Stimulated activated CD4-positive, alpha-beta T cell treated with anti-CD3 and anti-CD28 coated beads, Interleukin-15, amount 100 ng/mL, for 48 hours (primary cell): ENCODE results near the gene MEIS1.

Experiments
- DNase-seq, 2 donors: peaks; one replicate each; pipeline ENCODE4 v3.0.0-alpha.2; 2020; ENCODE audit warnings: low read depth in 2 of 2

The MEIS1 gene

DNA sequence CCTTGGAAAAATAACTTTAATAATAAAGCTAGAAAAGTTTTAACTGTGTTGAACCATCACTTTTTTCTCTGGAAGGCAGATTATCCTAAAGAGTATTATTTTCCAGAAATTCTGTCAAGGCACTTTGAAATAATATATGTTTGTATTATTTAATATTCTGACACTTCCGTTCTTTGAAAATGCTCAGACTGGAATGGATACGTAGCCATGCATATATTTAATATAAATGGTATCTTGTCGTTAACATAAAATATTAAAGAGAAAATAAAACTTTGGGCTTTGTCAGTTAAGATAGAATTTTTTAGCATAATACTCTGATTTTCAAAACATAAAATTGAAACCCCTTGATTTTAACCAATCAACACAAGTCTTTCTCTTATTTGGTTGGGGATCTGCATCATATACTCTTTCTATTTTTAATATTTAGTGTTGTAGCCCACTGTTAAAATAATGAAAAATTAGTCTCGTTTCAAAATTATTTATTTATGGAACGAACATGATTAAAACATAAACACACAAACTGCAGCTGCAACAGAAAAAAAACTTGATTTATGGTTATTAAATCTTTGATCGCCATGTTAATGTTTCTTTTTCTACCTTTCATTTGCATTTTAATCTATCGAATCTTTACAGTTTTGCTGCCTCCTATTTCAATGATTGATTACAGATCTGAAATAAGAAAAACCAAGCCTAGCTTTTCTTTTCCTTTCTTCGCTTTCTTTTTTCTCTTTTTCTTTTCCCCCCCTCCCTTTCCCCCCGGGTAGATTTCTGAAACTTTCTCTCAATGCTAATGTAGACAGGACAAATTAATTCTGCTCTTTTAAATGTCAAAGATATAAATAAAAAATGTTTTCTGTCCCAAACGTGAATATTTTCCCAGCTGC is 145.5 kb downstream of the MEIS1 start:
- no peak for DNase-seq

DNA sequence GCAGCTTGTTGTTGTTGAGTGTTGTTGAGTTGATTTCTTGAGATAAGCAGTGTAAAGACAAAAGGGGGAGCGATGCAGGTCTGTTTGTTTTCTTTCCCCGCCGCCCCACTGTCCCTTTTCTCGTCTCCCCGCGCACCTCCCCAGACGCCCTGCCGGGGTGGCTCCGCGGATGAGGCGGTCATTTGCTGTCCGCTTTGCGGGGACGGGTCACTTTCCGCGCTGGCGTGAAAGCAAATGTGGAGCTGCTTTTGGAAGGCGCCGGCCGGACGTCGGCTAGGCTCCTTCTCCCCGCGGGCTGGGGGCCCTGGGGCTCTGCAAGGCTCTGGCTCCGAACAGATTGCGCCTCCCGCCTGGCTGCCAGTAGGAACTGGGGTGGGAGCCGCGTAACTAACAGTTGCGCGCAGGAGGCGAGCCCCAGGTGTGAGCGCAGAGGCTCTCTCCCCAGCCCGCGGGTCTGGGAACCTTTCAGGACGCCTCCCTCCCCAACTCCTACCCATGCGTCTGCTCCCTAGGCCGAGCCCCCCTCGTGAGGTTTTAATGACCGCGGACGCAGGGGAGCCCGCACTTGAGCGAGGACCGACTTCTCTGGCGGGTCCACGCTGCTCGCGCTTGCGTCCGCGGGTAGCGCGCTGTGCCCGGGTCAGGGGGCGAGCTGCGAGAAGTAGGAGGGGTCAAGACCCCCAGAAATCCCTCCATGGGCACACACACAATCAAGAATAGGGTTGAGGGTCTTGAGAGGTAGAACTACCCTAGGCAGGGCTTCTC is 146.6 kb downstream of the MEIS1 start:
- no peak for DNase-seq

DNA sequence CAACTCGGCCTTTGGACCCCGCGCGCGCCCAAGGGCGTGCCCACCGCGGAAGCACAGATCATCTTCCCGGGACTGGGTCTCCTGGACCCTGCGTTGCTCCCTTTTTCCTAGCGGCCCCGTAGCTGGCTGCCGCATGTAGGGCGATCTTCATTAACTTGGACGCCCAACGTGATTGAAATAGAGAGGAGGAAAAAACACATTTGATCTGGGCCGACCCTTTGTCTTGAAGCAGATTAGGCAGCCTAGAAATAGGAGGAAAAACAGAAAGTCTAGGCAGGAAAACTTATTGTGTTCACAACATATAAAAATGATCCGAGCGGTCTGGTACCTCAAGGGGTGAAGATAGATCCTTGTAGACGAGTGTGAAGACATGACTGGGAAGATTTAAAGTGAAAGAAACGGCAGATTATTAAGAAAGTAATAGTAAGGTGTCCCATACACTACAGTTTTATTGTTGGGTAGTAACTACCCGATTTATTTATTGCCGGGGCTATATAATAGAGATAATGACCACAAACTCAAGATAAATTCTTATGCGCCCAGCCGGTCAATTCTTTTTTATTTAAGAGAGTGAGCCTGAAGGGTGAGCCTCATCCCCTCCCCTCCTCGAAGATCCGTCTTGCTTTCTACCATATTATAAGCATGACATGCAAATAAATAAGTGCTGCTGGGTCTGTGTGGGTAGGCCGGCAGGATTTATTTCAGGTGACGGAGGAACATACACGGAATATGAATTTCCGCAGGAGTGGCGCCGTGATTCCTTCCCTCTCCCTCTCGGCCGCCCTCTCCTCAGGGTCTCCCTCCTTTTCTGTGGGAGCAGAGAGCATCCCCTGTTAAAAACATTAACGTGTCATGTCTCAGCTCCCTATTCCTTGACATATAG is 147.4 kb downstream of the MEIS1 start:
- no peak for DNase-seq

DNA sequence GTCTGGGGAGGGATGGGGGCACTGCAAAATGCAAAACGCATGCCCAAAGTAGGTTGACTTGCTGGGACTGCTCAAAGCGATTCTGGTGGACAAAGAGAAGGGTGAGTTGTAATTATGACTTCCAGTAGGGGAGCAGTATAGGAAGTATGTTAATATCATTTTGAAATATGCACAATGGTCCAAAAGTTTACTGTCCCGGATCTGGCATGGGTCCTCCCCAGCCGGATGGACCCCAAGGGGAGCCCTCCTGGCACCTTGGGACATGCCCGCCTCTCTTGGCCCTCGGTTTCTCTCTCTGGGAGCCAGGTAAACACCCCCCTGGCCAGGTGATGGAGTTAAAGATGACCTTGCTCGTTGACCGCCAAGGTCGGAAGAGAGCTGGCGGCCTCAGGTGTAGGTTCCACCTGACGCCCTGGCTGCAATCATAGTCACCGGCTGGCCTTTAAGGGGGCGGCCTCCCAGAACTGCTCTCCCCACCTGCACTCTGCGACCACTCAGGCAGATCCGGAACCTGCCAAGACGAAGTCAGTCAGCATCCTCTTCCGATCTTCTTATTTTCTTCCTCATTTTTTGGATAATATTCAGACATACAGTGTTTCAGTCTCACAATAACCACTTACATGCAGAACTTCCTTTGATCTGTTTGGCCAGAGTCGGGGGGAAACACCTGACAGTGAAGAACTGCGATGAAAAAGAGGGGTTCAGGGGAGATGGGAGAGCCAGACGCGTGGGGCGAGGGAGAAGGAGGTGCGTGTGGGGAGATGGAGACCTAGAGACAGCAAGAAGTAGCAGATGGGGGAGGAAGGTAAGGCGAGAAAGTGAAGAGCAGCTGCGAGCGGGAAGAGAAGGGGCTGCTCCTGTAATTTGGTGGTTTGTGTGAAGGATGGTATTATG is 148.3 kb downstream of the MEIS1 start:
- no peak for DNase-seq

DNA sequence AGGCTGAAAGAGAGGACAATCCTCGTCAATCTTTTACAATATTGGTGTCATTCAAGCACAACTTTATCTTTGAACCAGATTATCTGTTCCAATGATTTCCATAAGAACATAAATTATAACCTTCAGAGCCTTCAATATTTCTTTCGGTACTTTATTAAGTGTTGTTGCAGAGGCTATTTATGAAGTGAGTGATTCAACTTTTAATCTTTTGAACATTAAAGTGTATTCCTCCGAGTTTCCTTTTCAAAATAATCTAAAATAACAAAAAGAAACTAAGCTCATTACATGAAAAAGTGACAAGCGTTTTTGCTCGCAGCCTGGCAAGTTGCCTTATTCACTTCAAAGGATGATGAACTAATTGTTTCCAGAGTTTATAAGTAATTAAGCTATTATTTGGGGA is 149.0 kb downstream of the MEIS1 start:
- DNase-seq: no peak

DNA sequence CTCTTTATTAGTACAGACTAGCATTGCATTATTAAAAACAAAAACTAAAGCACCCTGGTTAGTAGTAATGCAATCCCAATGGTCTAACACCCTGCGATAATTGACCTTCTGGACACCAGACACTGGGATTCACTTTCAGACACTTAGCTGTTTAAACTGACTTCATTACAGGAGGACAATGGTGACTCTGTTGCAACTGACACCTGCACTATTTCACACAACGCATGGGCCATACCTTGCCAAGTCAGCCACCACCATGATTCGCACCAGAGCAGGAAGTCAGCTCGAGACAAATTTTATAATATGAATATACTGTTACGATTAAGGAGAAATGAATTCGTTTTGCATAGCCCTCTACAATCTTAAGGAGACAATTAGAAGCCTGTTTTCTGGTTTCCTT is 150.7 kb downstream of the MEIS1 start:
- DNase-seq: no peak

DNA sequence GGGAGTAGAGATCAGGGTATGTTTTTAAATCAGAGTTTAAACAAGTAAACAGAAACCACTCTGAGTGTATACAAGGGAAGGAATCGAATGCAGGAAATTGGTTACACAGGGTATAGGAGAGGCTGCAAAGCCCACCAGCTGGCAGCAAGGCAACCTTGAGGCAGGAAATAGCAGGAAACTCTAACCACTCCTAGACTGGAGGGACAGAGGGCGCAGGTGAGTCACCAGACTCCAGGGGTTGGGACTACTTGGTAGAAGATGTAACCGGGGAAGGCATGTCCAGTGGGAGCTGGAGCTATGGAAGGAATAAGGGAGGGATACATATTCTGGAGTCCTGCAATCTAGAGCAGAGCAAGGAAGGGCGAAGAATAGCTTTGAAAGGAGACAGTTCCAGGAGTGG is 152.3 kb downstream of the MEIS1 start:
- DNase-seq: no peak

DNA sequence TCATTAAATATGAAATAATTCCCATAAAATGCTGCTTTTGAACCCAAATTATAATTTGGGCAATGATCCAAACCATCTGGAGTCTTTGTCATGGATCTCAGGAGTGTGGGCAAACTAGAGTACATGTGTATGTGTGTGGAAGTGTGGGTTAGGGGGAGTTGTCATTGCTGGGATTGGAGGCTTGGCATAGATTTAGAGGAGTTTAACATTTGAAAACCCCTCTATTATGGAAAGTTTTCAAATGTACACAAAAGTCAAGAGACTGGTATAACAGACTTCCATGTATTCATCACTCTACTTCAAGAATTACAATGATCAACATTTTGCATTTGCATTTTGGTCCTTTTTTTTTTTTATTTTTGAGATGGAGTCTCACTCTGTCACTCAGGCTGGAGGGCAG is 159.1 kb downstream of the MEIS1 start:
- no peak for DNase-seq

DNA sequence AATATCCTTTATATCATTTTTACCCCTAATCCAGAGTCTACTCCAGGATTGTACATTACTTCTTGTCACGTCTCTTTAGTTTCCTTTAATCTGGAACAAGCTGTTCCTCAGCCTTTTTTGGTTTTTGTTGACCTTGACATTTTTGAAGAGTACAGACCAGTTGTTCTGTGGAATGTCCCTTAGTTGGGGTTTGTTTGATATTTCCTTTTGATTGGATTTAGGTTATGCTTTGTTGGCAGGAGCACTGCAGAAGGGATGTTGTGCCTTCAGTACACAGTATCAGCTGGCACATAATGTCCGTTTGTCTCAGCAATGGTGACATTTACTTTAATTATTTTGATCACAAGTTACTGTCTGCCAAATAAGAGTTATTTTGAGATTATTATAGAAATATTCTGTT is 160.6 kb downstream of the MEIS1 start:
- no peak for DNase-seq

DNA sequence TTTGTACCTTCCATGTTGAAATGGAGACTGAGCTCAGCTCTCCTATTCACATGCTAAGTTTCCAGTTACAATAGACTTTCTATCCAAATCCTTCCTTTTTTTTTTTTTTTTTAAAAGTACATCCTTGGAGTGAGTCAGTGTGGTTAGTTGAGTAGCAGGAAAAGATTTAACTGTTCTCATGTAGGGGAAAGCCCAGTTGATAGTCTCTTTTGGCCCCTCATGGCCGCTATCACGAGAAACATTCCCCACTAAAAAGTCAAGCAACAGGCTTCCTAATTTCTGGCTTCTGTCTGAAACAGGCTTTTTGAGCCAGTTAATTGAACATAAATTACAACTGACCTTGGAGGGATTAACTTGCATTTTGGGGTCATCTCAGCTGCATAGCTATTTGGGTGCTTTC is 161.3 kb downstream of the MEIS1 start:
- DNase-seq: no peak

DNA sequence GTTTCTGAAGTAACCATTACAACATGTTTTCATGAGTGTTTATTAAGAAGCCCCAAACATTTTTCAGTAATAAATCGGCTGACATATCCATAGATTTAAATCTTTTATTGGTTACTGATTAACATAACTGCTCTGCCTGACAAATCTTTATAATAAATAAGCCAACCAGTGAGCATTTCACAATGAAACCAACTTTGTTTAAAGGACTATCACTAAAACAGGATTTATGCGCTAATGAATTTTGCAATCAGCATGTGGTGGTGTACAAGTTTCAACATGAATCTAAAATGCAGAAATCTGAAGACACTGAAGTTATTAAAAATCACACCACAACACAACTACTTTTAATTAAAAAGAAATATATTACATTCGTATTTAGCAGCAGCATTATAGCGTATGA is 166.7 kb downstream of the MEIS1 start:
- DNase-seq: no peak

DNA sequence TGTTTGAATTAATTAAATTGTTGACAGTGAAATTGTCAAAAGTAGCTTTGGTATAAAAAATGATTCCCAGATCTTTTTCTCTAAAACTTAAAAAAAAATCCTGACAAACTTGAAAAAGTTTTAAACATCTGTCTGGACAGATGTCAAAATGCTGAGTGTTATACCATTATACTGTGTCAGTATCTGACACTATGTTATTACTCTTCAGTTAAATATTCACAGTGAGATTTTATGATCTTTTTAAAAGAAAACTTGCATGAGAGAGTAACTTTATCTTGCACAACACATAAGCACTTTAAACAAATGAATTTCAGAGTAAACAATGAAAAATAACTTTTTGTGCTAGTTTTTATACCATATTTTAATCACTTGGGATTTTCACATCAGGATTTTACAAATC is 167.4 kb downstream of the MEIS1 start:
- DNase-seq: no peak

DNA sequence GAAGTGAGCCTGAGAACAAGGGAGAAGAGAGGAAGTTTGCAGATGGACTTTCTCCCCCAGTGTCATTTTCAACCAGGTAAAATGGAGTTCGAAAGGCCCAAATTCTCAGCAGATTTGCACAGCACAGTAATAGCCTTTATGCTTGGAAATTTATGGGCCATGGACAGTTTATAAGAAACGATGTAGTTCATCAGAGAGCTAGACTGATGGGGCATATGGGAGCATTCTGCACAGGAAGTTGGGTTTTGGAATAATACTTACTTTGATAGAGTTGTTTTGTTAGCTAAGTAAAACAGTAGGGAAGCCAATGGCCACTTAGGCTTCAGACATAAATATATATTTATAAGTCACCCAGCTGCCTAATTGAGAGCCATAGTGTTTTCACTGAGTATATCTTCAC is 169.4 kb downstream of the MEIS1 start:
- no peak for DNase-seq

DNA sequence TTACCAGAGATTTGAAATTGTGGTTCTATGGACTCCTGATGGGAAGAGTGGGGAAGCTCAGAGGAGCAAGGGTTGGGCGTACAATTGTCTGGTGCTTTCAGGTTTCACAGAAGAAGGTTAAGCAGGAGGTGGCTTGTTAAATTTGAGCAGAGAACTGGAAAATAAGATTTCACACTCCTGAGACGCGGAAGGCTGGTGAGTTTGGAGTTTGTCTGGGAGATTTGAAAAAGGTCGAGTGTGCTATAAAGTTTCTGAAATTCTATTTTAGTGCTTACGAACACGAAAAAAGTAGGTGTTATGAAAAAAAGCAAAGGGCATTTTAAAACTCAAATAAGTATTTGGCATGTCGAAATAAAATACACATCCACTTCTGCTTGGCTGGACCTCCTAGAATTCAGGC is 170.1 kb downstream of the MEIS1 start:
- no peak for DNase-seq

DNA sequence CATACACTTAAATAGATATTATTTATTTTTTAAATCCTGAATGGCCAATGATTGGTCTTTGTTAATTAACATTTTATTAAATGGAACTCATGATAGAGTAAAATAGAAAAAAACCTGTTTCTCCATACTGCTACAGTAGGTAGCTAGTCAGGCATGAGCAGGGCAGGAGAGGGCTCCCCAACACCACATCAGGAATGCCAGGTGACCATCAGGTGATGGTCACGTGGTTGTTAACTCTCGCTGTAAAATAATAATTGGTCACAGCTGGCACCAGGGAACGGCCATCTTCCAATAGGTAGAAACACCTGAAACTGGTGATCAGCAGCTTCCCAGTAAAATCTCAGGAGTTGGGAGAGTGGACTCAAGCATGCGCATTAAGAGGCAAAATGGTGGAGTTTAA is 172.2 kb downstream of the MEIS1 start:
- DNase-seq: no peak
